ENCODE measurements around the gene IL6.
"Not testable (repeated sequence)": the region's sequence is repeated elsewhere in the genome, so short reads cannot be mapped to it uniquely, and the experiment has no call there.

IL6 gene

GRCh38 chr7:22726907-22727713, at the start of gene IL6:
Gene IL6 (plus strand): TSS chr7:22727200. CDS start chr7:22727263, 63 bp downstream.
- DNase-seq (ENCODE audit: low read depth in 2 of 2): no peak

- DNase-seq (ENCODE audit: low read depth in 2 of 2): not testable (repeated sequence)
Measured at GRCh38 chr7:22677263-22677662, 49.7 kb upstream of the IL6 start.

GRCh38 chr7:22677680-22678079, 49.3 kb upstream of the IL6 start:
- no peak for DNase-seq (ENCODE audit: low read depth in 2 of 2)

DNA sequence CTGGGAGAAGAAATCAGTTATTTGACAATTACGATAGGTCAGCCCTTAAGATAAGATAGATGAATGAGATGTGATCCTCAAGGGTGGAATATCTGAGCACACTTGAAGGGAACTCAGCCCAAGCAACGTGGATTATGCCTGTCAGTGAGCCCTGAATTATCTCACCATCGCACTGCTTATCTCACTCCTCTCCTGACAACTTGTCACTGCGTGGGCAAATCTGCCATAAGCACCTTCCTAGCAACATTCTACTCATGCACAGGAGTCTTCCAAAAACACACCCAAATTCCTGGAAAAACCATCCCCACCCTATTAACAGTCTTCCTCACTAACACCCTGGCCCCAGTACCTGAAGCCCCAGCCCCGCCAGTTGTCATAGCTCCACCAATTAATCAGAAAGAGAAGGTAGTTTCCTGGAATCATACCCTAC, 46.5 kb upstream of the IL6 start:
- no peak for DNase-seq (ENCODE audit: low read depth in 2 of 2)

GRCh38 chr7:22681312-22681711, 45.7 kb upstream of the IL6 start:
- DNase-seq (ENCODE audit: low read depth in 2 of 2): no peak

GRCh38 chr7:22681852-22682657, 44.9 kb upstream of the IL6 start:
- no peak for DNase-seq (ENCODE audit: low read depth in 2 of 2)

GRCh38 chr7:22683379-22683778, 43.6 kb upstream of the IL6 start:
- no peak for DNase-seq (ENCODE audit: low read depth in 2 of 2)

- no peak for DNase-seq (ENCODE audit: low read depth in 2 of 2)
Measured at GRCh38 chr7:22686620-22687019, 40.4 kb upstream of the IL6 start.

GRCh38 chr7:22688084-22688483, 38.9 kb upstream of the IL6 start:
- no peak for DNase-seq (ENCODE audit: low read depth in 2 of 2)

- DNase-seq (ENCODE audit: low read depth in 2 of 2): not testable (repeated sequence)
Measured at GRCh38 chr7:22688934-22689333, 38.1 kb upstream of the IL6 start.

DNA sequence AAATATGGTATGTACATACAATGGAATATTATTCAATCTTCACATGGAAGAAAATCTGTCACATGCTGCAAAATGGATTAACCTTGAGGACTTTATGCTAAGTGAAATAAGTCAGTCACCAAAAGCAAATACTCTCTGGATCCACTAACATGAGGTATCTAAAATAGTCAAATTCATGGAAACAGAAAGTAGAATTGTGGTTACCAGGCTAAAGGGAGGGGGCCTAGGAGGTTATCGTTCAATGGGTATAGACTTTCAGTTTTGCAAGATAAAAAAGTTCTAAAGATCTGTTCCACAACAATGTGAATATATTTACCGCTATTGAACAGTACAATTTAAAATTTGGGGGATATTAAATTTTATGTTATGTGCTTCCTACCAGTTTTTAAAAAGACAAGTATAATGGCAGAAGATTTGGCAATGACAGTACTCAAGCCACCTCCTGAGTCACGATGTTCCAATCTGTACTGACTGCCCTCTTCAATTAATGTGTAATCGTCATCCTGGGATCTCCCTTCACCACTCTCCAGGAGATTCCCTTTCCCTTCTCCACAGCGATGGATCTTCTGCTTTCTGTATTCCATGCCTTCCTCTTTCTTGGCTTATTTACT, 32.3 kb upstream of the IL6 start:
- no peak for DNase-seq (ENCODE audit: low read depth in 2 of 2)

DNA sequence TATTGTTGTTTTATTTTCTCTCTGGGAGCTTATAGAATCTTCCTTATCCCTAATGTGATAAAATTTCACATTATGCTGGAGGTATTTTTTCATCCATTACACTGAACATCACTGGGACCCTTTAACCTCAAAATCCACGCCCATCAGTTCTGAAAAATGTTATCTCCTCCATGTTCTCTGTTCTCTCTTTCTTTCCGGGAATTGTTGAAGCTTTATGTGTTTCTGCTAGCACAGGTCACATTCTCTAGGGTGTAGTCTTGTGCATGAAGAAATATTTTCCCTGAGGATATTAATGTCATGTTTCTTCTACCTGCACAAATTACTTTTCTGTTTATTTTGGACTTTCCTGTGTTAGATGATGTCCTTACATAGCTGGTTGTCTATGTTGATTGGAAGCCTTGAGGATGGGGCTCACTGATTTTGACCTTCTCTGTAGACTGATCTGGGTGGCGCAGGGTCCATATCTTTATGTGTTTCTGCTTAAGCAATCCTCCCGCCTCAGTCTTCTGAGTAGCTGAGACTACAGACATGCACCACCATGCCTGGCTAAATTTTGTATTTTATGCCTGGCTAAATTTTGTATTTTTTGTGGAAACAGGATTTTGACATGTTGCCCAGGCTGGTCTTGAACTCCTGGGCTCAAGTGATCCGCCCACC, 31.4 kb upstream of the IL6 start:
- DNase-seq (ENCODE audit: low read depth in 2 of 2): no peak

- DNase-seq (ENCODE audit: low read depth in 2 of 2): no peak
Measured at GRCh38 chr7:22696541-22697228, 30.3 kb upstream of the IL6 start.

DNA sequence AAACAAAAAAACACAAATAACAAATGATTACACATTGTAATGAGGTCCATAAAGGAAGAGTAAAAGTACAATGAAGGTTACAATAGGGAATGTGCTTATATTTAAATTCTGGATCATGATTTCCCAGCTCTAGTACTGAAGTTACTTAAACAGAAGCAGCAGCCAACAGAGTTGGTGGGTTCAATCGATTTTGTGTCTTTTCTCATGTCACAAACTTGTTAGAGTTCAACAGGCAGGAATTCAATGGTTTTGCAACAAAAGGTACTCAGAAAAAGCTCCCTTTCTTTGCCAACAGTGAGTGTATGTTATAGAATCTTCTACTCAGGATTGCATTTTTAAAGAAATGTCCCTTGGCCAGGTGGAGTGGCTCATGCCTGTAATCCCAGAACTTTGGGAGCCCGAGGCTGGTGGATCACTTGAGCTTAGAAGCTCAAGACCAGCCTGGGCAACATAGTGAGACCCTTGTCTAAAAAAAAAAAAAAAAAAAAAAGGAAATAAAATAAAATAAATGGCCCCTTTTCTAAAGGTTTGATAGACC, 29.6 kb upstream of the IL6 start:
- DNase-seq (ENCODE audit: low read depth in 2 of 2): no peak

GRCh38 chr7:22697876-22698606, 29.0 kb upstream of the IL6 start:
- DNase-seq (ENCODE audit: low read depth in 2 of 2): no peak

DNA sequence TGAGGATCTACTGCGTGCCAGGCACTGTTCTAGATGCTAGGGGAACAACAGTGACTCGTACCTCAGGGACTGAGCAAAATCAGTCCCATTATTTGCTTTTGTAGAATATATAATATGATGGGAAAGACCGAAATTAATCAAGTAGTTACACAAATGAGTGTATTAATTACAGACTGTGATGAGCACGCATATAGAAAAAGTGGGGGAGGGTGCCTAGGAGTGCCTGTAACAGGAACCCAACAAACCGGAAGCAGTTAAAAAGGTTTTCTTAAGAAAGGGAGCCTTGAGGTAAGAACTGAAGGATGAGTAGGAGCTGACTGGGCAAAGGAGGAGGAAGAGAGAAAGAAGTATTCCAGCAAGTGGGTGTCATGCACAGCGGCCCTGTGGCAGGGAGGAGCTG, 28.2 kb upstream of the IL6 start:
- DNase-seq (ENCODE audit: low read depth in 2 of 2): no peak

GRCh38 chr7:22700559-22701002, 26.4 kb upstream of the IL6 start:
- DNase-seq (ENCODE audit: low read depth in 2 of 2): no peak

DNA sequence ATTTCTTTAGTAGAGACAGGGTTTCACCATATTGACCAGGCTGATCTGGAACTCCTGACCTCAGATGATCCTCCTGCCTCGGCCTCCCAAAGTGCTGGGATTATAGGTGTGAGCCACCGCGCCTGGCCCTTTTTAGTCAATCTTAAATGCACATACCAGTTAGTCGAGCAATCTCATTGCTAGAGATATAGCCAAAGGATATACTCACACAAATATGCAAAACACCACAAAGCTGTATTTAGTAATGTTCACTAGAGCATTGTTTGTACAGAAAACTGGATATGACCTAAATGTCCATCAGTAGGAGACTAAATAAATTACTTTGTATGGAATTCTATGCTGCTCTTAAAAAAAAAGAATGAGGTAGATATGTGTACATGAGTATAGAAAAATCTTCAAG, 24.5 kb upstream of the IL6 start:
- no peak for DNase-seq (ENCODE audit: low read depth in 2 of 2)

DNA sequence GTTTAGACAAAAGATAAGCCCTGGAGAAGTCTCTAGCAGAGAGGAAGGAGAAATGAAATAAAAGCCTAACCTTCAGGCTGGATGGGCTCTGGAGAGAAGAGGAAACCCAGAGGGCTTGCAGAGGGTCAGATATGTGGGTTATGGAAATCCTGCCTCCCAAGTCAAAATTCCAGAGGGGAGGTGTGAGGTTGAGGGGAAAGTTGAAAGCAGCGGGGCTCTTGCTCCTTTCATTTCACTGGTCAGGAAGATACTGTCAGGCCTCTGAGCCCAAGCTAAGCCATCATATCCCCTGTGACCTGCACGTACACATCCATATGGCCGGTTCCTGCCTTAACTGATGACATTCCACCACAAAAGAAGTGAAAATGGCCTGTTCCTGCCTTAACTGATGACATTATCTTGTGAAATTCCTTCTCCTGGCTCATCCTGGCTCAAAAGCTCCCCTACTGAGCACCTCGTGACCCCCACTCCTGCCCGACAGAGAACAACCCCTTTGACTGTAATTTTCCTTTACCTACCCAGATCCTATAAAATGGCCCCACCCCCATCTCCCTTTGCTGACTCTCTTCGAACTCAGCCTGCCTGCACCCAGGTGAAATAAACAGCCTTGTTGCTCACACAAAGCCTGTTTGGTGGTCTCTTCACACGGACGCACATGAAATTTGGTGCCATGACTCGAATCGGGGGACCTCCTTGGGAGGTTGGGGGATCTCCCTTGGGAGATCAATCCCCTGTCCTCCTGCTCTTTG, 23.7 kb upstream of the IL6 start:
- DNase-seq (ENCODE audit: low read depth in 2 of 2): not testable (repeated sequence)
